SW480 (cell line): Measurements from ENCODE around the gene POU6F2.
A peak's percentile ranks its signal among the peaks of the same experiment; 100 is the strongest.
"Not testable (repeated sequence)": the region's sequence is repeated elsewhere in the genome, so short reads cannot be mapped to it uniquely, and the experiment has no call there.

Source experiments
- DNase-seq: peaks from one replicate; pipeline ENCODE4 v3.0.0-alpha.2; 2016; ENCODE audit warnings: low spot score

POU6F2 gene

DNA sequence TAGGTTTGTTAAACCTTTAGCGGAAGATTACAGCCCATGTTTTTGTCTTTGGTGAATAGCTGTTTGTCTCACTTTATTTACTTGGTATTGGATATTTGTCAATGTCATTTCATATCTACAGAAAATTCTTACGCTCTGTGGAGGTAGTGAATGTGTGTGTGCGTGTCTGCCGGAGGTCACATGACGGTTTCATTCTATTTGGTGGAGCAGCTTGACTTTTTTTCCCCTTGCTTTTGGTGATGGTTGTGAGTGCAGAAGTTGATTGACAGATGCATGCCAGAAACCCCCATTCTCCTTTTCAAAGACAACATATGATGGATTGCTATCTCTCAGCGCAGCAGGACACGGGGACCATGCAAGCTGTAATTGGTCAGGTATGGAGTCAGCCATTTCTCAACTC, at the start of gene POU6F2:
TSS of gene POU6F2 (plus strand) at position 225 of the 400 bp plus-strand sequence. CDS start at position 270, 45 bp downstream.
- no peak for DNase-seq

GRCh38 chr7:38928506-38928905, 49.2 kb upstream of the POU6F2 start:
- DNase-seq, result no peak

- no peak for DNase-seq
Measured at GRCh38 chr7:38929460-38930171, 48.1 kb upstream of the POU6F2 start.

DNA sequence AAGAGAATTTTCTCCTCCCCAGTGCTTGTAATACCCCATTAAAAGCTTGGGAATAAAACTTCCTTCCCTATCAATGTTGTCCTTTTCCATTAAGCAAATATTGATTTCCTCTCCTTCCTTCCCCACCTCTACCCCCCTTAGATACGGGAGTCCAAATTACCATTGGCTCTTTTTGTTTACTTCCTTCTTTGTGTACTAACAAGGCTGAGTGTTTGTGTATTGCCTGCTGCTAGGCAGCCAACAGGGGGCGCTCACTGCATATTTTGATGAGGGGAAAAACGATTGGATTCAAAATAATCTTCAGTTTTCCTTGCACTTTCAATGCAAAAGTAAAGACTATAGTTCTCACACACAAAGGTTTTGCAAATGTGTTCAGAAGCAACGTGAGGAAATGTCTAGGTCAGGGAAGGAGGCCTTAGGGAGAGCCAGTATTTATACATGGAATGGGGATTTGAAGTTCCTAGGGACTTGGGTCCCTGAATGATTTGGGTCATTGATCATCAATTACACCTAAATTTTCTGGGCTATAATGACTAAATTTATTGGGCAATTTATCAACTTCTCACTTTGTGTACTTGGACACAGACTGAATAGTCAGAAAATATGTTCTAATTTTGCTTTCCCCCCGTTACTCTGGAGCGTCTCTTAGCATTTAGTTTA, 45.1 kb upstream of the POU6F2 start:
- peak; percentile 73 for DNase-seq

DNA sequence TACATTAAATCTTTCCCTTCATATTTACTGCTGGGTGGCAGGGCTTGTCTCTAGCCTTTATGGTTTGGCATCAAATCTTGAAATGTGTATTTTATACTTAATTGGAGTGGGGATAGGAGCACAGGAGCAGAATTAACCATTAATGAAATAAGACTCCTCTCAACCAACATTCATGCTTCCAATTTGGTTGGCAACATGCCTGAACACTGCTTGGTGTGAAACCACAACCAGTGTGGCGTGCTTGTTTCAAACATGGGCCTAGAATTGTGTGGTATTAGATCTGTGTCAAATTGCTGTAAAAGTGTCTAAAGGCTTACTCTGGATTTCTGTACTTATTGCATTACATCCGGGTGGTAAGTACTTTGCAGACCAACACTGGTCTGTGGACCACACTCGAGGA, 43.7 kb upstream of the POU6F2 start:
- DNase-seq, result no peak

GRCh38 chr7:38934536-38934935, 43.2 kb upstream of the POU6F2 start:
- no peak for DNase-seq

- no peak for DNase-seq
Measured at GRCh38 chr7:38936641-38937040, 41.1 kb upstream of the POU6F2 start.

- DNase-seq, result no peak
Measured at GRCh38 chr7:38938001-38938485, 39.7 kb upstream of the POU6F2 start.

DNA sequence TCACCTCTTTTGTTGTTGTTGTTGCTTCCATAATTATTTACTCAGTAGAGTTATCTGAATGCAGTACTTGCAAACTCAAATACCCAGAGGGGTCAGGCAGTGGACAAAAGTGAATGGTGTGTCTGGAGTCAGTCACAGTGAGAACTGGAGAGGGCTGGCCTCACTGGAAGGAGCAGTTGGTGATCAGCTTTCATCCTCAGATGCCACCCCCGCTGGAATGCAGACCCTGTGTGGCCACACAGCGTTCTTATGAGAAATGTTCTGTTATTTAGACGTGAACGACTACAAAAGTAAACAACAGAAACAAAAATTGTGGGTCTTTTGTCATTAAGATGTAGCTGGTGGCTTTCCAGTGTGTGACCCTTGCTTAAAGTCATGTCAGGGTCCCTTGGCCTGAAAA, 39.1 kb upstream of the POU6F2 start:
- no peak for DNase-seq

- DNase-seq, result no peak
Measured at GRCh38 chr7:38940774-38941173, 36.9 kb upstream of the POU6F2 start.

DNA sequence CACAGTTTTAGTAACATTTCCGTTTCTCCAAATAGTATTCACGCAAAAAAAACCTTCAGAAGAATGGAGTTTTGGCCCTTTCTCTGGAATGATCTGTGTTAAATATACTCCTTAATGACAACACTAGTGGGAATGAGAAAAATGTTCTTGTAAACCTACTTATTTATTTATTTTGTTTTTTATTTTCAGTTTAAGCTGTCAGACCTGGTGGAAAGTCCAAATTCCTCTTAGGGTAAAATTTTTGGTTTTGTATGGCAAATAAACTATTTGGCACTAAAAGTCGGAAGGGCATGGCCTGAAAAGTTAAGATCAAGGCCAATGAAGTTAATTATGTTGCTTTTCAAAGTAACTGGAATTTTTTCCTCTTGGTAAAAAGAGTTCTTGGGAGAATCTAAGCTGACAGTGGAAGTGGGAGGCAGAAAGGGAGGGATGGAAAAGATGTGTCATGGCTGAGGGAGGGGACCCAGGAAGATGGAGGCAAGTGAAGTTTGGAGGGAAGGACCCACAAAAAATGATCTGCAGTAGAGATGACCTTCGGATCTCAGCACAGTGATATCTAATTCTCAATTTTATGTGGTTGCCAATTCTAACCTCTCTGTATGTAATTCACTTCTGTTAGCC, 35.2 kb upstream of the POU6F2 start:
- no peak for DNase-seq

DNA sequence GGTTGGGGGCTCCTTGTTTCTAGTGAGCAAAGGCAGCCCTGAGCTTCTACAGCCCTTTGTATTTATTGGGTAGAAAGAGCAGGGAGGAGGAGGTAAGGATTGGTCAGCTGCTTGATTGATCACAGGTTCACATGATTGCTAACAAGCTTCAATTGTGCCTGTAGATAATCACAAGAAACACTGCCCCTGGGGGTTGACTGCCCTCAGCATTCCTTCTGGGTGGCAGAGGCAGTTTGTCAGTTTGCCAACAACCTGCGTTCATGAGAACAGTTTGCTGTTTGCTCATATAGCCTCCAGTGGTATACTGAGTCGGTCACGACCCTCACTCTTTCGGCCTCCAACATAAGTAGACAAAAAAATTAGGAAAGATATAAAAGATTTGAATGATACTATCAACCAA, 30.2 kb upstream of the POU6F2 start:
- not testable (repeated sequence) for DNase-seq

DNA sequence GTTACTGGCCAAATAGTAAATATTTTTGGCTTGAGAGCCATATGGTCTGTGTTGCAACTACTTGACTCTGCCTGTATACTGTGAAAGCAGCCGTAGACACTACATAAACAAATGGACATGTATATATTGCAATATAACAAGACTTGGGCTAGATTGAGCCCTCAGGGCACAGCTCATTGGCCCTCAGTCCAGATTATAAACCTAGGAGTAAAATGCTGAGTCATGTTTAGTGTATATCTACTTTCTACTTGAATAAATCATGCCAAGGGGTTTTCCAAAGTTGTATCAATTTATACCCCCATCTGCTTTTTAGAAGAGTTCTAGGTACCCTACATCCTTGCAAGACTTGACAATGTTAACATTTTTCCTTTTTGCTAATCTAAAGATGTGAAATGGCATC, 27.4 kb upstream of the POU6F2 start:
- no peak for DNase-seq

DNA sequence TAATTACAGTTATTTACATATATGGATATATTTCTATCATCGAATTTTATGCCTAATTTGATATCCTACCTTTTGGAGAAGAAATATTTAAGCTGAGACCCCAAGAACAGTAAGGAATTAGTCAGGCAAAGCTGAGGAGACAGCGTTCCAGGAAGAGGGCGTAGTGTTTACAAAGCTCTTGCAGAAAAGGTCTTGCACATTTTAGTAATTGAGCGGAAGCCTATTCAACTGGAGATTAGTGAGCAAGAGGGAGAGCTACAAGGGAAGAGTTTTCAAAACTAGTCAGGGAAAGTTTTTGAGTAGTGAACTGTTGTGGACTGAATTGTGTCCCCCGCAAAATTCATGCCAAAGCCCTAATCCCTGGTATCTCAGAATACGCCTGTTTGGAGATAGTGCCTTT, 26.5 kb upstream of the POU6F2 start:
- DNase-seq, result no peak

- no peak for DNase-seq
Measured at GRCh38 chr7:38953227-38953626, 24.5 kb upstream of the POU6F2 start.

- DNase-seq, result no peak
Measured at GRCh38 chr7:38953971-38954370, 23.7 kb upstream of the POU6F2 start.

DNA sequence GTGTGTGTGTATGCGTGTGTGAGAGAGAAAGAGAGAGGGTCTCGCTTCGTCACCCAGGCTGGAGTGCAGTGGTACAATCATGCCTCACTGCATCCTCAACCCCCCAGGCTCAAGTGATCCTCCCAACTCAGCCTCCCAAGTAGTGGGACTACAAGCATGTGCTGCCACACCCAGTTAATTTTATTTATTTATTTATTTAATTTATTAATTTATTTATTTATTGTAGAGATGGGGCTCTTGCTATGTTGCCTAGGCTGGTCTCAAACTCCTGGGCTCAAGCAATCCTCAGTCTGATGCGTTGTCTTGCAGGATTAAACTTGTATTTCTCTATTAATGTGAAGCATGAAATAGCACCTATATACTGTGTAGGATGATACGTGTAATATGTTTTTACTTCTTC, 21.8 kb upstream of the POU6F2 start:
- DNase-seq, result no peak

GRCh38 chr7:38962028-38962427, 15.7 kb upstream of the POU6F2 start:
- DNase-seq, result no peak

- DNase-seq, result no peak
Measured at GRCh38 chr7:38964921-38965320, 12.8 kb upstream of the POU6F2 start.

- peak; percentile 18 for DNase-seq
Measured at GRCh38 chr7:38973760-38974159, 3.9 kb upstream of the POU6F2 start.

GRCh38 chr7:38975944-38976392, 1.7 kb upstream of the POU6F2 start:
- no peak for DNase-seq

DNA sequence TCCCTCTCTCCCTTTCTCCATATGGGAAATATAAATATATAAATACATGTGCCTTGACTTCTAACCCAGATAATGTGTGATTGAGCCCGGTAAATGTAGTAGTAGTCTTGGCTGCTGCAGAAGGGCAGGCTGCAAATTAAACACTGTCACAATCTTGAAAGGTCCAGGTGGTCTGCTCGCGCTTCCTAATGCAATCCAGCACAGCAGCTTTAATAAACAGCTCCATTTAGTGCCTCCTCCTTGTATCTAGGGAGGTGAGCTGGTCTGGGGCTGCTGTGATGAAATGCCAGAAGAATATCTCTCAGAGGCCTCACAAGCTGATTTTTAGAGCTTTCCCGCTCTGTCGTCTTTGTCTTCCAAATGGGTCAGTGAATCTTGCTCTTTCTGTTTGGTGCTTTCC, 782 bp downstream of the POU6F2 start:
- no peak for DNase-seq

DNA sequence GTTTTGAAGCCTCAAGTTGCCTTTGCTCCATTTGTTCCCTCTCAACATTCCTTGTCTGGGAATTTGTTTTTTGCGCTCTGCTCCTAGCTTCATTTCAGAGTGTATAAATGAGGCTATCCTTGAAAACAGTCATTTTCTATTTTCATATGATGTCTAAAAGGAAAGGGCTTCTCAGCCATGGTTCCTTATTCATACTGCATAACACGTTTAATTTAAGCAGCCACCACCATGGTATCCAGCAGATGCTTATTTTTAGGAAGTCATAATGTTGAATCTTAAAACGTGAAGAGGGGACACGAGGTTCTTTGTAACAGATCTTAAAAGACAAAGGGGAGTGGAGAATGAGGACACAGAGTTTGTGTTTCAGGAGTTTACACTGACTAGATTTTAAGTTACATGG, 14.5 kb downstream of the POU6F2 start:
- DNase-seq, result no peak
